Astrocyte (in vitro differentiated cells and primary cell): ENCODE results near the gene AGBL4.

Experiments used
- EZH2 ChIP-seq: IDR thresholded peaks from 2 replicates; pipeline ENCODE4 v1.6.1; 2012; ENCODE audit warnings: mild to moderate bottlenecking, low read length, inconsistent platforms; ENCODE audit not compliant: insufficient read depth
- TF ChIP-seq, protein P1 (sequence below): IDR thresholded peaks from 2 replicates; pipeline ENCODE4 v1.5.1; 2011; ENCODE audit warnings: low read depth, mild to moderate bottlenecking, inconsistent platforms, low read length, moderate library complexity; ENCODE audit not compliant: insufficient read depth

GRCh38 chr1:48493970-48494769 is 1529.6 kb downstream of the AGBL4 start:
- TF ChIP-seq, protein P1, sequence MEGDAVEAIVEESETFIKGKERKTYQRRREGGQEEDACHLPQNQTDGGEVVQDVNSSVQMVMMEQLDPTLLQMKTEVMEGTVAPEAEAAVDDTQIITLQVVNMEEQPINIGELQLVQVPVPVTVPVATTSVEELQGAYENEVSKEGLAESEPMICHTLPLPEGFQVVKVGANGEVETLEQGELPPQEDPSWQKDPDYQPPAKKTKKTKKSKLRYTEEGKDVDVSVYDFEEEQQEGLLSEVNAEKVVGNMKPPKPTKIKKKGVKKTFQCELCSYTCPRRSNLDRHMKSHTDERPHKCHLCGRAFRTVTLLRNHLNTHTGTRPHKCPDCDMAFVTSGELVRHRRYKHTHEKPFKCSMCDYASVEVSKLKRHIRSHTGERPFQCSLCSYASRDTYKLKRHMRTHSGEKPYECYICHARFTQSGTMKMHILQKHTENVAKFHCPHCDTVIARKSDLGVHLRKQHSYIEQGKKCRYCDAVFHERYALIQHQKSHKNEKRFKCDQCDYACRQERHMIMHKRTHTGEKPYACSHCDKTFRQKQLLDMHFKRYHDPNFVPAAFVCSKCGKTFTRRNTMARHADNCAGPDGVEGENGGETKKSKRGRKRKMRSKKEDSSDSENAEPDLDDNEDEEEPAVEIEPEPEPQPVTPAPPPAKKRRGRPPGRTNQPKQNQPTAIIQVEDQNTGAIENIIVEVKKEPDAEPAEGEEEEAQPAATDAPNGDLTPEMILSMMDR, result no peak
- TF ChIP-seq EZH2, result no peak
